Measurements from ENCODE around the gene FBXO31.
A peak's percentile ranks its signal among the peaks of the same experiment; 100 is the strongest.

Gene FBXO31

GRCh38 chr16:87383505-87384161, at the start of gene FBXO31:
FBXO31 (minus strand) TSS chr16:87383776; CDS start chr16:87383744, 32 bp downstream.
- DNase-seq (ENCODE audit: low read depth, low spot score) = peak; percentile 85

GRCh38 chr16:87432330-87432915, 48.8 kb upstream of the FBXO31 start:
- DNase-seq (ENCODE audit: low read depth, low spot score) = no peak

DNA sequence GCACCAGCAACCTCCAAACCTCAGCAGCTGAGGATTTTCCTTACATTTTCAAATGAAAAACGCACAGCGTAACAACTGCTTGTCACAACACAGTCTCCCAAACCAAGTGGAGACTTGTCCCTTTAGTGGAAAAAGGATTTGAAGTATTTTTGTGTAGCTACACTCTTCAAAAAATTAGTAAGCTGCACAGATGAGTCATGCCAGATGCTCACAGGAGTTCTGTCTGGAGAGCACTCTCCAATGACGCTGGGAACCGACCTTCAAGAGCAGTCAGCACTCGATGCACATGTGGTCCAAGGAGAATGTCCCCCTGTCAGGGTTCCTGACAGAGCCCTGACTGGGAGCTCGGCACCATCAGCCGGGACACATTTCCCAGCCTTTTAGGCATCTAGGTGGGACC, 48.4 kb upstream of the FBXO31 start:
- no peak for DNase-seq (ENCODE audit: low read depth, low spot score)

- no peak for DNase-seq (ENCODE audit: low read depth, low spot score)
Measured at GRCh38 chr16:87426423-87427215, 43.0 kb upstream of the FBXO31 start.

GRCh38 chr16:87425941-87426340, 42.4 kb upstream of the FBXO31 start:
- DNase-seq (ENCODE audit: low read depth, low spot score) = no peak

- DNase-seq (ENCODE audit: low read depth, low spot score) = no peak
Measured at GRCh38 chr16:87424266-87424665, 40.7 kb upstream of the FBXO31 start.

DNA sequence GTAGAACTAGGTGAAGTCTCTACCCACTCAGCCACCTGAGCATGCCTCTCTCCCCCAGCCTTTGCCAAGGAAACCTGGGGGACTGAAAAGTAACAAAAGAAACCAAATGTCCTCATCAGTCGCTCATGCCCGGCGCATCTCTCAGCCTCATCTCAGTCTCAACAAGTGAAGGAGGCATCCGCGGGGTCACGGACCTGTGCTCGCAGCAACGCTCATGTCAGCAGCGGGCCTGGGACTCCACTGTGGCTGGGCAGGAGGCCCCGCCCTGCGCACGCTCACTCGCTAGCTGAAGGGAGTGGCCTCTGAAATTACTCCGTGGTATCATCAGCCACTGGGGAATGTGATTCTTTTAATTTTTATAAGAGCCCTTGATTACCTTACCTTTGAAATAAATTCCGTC, 39.9 kb upstream of the FBXO31 start:
- no peak for DNase-seq (ENCODE audit: low read depth, low spot score)

DNA sequence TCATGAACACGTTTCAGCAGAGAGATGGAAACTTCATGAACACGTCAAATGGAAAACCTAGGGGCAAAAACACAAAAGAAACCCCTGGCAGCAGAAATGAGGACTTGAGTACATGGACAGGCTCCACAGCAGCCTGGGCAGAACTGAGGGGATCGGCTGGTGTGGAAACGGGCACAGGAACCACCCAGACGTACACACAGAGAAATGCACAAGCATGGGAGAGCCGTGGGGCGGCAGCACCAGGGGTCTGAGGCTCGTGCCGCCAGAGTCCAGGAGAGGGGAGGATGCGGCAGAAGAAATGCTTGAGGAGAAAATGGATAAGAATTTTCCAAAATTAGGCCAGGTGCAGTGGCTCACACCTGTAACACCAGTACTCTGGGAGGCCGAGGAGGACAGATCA, 38.5 kb upstream of the FBXO31 start:
- DNase-seq (ENCODE audit: low read depth, low spot score) = no peak

- DNase-seq (ENCODE audit: low read depth, low spot score) = no peak
Measured at GRCh38 chr16:87421003-87421912, 37.7 kb upstream of the FBXO31 start.

GRCh38 chr16:87420026-87421002, 36.7 kb upstream of the FBXO31 start:
- no peak for DNase-seq (ENCODE audit: low read depth, low spot score)

- DNase-seq (ENCODE audit: low read depth, low spot score) = no peak
Measured at GRCh38 chr16:87418644-87419043, 35.1 kb upstream of the FBXO31 start.

- DNase-seq (ENCODE audit: low read depth, low spot score) = no peak
Measured at GRCh38 chr16:87418216-87418615, 34.6 kb upstream of the FBXO31 start.

DNA sequence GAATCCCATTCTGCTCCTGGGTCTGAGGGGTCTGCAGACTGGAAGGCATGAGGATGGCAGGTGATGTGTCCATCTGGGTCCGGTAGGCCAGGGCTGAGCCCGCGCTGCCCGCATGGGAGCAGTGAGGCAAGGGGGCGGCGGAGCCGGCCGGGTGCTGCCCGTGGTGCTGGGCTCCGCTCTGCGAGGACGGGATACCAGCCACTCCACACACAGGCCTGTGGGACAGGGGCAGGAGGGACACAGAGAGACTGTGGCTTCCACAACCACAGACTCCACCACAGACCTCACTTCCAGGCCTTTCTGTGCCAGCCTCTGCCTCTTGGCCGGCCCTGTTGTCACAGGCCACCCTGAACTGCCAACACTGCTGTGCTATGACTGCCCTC, 33.9 kb upstream of the FBXO31 start:
- DNase-seq (ENCODE audit: low read depth, low spot score) = no peak

- no peak for DNase-seq (ENCODE audit: low read depth, low spot score)
Measured at GRCh38 chr16:87416826-87417527, 33.4 kb upstream of the FBXO31 start.

GRCh38 chr16:87415441-87415840, 31.9 kb upstream of the FBXO31 start:
- no peak for DNase-seq (ENCODE audit: low read depth, low spot score)

GRCh38 chr16:87414251-87414680, 30.7 kb upstream of the FBXO31 start:
- DNase-seq (ENCODE audit: low read depth, low spot score) = no peak

- DNase-seq (ENCODE audit: low read depth, low spot score) = no peak
Measured at GRCh38 chr16:87412996-87413421, 29.4 kb upstream of the FBXO31 start.

GRCh38 chr16:87412371-87412995, 28.9 kb upstream of the FBXO31 start:
- DNase-seq (ENCODE audit: low read depth, low spot score) = no peak

Measured in brain pericyte (primary cell).